Astrocyte of the spinal cord (primary cell): ENCODE data around the gene OTX2.

ENCODE experiments used
- DNase-seq: peaks from one replicate; pipeline ENCODE4 v3.0.0; 2011; ENCODE audit warnings: low read depth, low spot score
- H3K4me3 ChIP-seq: 2 replicates; pipeline ENCODE4 v1.5.1; 2011; ENCODE audit warnings: low read depth, mild to moderate bottlenecking, low read length, moderate library complexity
- CTCF ChIP-seq: IDR thresholded peaks from 2 replicates; pipeline ENCODE4 v1.5.1; 2012; ENCODE audit warnings: low read depth, mild to moderate bottlenecking, low read length, inconsistent platforms
- in situ Hi-C: cut with HindIII; loops from 2 replicates; pipeline ENCODE4 v1.10.0; 2017; ENCODE audit warnings: low sequenced_read_pairs

The OTX2 gene

GRCh38 chr14:56844406-56845002 is 34.2 kb upstream of the OTX2 start:
- no peak overlapping the region for H3K4me3 ChIP-seq
- no peak for TF ChIP-seq CTCF
- in situ Hi-C loops: no loop called here
- DNase-seq: no peak

- TF ChIP-seq CTCF: no peak
Observed at GRCh38 chr14:56841611-56842010, 31.3 kb upstream of the OTX2 start.

GRCh38 chr14:56840221-56840620 is 29.9 kb upstream of the OTX2 start:
- in situ Hi-C loops: no loop called here
- no peak overlapping the region for H3K4me3 ChIP-seq
- TF ChIP-seq CTCF: no peak
- DNase-seq: no peak

More at GRCh38 chr14:56841611-56842010, 31.3 kb upstream of the OTX2 start:
- in situ Hi-C loops: no loop called here
- no peak for DNase-seq
- no peak overlapping the region for H3K4me3 ChIP-seq

- TF ChIP-seq CTCF: no peak
- no peak for DNase-seq
- H3K4me3 ChIP-seq: no peak overlapping the region
- in situ Hi-C loops: no loop called here
Observed at GRCh38 chr14:56829151-56829550, 18.9 kb upstream of the OTX2 start.

- no peak for TF ChIP-seq CTCF
- no peak overlapping the region for H3K4me3 ChIP-seq
- in situ Hi-C loops: no loop called here
- no peak for DNase-seq
Observed at GRCh38 chr14:56826214-56826613, 15.9 kb upstream of the OTX2 start.

GRCh38 chr14:56821805-56822610 is 11.7 kb upstream of the OTX2 start:
- in situ Hi-C loops: no loop called here
- no peak for DNase-seq
- TF ChIP-seq CTCF: no peak
- no peak overlapping the region for H3K4me3 ChIP-seq
